ENCODE data around the gene CRP. TPM values are rescaled to one million over a fixed set of nuclear protein-coding genes. Genes with fewer than 3 reads are reported as not detected.

The CRP gene
- total and polyA plus RNA-seq, 2 of the 4 experiments (the other 2 are of a cell fraction), result not detected

DNA sequence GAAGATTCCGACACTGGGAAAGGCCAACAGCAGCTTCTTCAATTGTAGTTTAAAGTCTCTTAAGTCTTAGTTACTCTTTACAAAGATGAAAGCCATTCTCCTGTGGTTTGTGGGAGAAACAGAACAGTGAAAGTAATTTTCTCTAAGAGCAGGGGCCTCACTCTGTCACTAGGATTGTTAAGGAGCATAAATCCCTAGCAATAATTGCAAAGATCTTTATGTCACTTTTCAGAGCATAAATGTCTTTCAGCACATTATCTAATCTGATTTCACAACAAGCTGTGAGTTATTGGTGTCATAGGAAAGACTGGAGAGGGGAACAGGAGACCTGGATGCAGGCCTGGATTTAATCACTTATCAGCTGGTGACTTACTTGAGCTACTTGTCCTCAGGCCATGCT lies 34.0 kb upstream of the CRP start:
- 100% methylated on average over 1 of the region's 1 CpG; no CpG with 5 or more reads in 1 of the 2 experiments for WGBS, 2 experiments (ENCODE audit: extremely low coverage in 2 of 2, insufficient read length in 1 of 2)
- ChIA-PET POLR2A (ENCODE audit: unreplicated experiment) (no interaction called here), CTCF (interaction anchor here (0.6 to 0.8 kb wide), 2 partner anchors 10 to 370 kb away, joined by 3 to 5 read pairs; no protein-coding TSS in a partner anchor)
- Histone ChIP-seq H3K4me1 (ENCODE audit: control insufficient read depth, insufficient read depth, low read length) (no peaks in the 10 kb centered on the region), H3K23ac (ENCODE audit: low read depth, low read length) (no peak overlapping the region), H2AK5ac (ENCODE audit: low read depth, low read length) (no peak overlapping the region), H3K14ac (replicated peaks; ENCODE audit: low read depth, low read length) (no peak overlapping the region), H3K27me3 (ENCODE audit: control insufficient read depth, insufficient read depth, low read length) (no peaks in the 10 kb centered on the region), H2BK15ac (ENCODE audit: low read depth, low read length) (no peak overlapping the region), H3K4ac (ENCODE audit: low read depth, low read length) (no peak overlapping the region), H3K36me3 (ENCODE audit: control insufficient read depth, insufficient read depth, low read length) (no peaks in the 10 kb centered on the region), H3K56ac (ENCODE audit: extremely low read depth, insufficient read depth, low read length) (no peak overlapping the region), H2AK9ac (replicated peaks; ENCODE audit: low read depth, low read length, poor library complexity) (no peak overlapping the region), H4K91ac (ENCODE audit: insufficient read depth, low read depth, low read length) (no peak overlapping the region), H3K4me2 (ENCODE audit: low read depth, low read length) (no peak overlapping the region), H3K79me1 (ENCODE audit: low read depth in 1 of 2, low read length in 2 of 2) (no peaks in the 10 kb centered on the region), H2BK120ac (ENCODE audit: low read depth, low read length) (no peak overlapping the region), H3K9me3 (ENCODE audit: control insufficient read depth, insufficient read depth, low read length) (no peaks in the 10 kb centered on the region), H3K18ac (ENCODE audit: low read depth, low read length) (no peak overlapping the region), H4K5ac (ENCODE audit: low read depth, low read length) (no peak overlapping the region), H3K9ac (ENCODE audit: low read depth, low read length) (no peak overlapping the region), H2BK20ac (ENCODE audit: low read depth, low read length) (no peak overlapping the region), H2BK5ac (ENCODE audit: low read depth, low read length, poor library complexity, severe bottlenecking) (no peak overlapping the region), H3K27ac (ENCODE audit: insufficient read depth, low read length) (no peak overlapping the region), H3K4me3 (ENCODE audit: insufficient read depth, low read depth, low read length) (no peak overlapping the region), H4K20me1 (ENCODE audit: insufficient read depth, low read length) (no peaks in the 10 kb centered on the region), H4K8ac (ENCODE audit: low read depth in 2 of 2, low read length in 2 of 2) (no peak overlapping the region), H2AFZ (replicated peaks; ENCODE audit: low read length, poor library complexity) (no peak overlapping the region), H3K9me1 (ENCODE audit: insufficient read depth, low read length) (no peaks in the 10 kb centered on the region)
- in situ Hi-C loops (cut with MboI; ENCODE audit: low sequenced_read_pairs), result no loop called here
- DNase-seq (no peak), ATAC-seq (ENCODE audit: low read depth) (no peak)
- no peak for TF ChIP-seq NFE2L2 (IDR thresholded peaks at IDR 0.05; ENCODE audit: low read depth, low read length)
- no peak for TF ChIP-seq RFX5 (IDR thresholded peaks at IDR 0.05; ENCODE audit: low read depth, low read length)
- TF ChIP-seq BHLHE40 (IDR thresholded peaks at IDR 0.05; ENCODE audit: low read depth, low read length), result no peak
- TF ChIP-seq CEBPB (IDR thresholded peaks at IDR 0.05; ENCODE audit: low read depth, low read length), result no peak
- no peak for TF ChIP-seq SMC3 (IDR thresholded peaks at IDR 0.05; ENCODE audit: low read depth, low read length)
- TF ChIP-seq MAFK (IDR thresholded peaks at IDR 0.05; ENCODE audit: low read depth, low read length), result no peak
- TF ChIP-seq MXI1 (IDR thresholded peaks at IDR 0.05; ENCODE audit: borderline replicate concordance, low read depth, low read length), result no peak
- TF ChIP-seq, protein P1, sequence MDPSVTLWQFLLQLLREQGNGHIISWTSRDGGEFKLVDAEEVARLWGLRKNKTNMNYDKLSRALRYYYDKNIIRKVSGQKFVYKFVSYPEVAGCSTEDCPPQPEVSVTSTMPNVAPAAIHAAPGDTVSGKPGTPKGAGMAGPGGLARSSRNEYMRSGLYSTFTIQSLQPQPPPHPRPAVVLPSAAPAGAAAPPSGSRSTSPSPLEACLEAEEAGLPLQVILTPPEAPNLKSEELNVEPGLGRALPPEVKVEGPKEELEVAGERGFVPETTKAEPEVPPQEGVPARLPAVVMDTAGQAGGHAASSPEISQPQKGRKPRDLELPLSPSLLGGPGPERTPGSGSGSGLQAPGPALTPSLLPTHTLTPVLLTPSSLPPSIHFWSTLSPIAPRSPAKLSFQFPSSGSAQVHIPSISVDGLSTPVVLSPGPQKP (IDR thresholded peaks at IDR 0.05; ENCODE audit: borderline replicate concordance, low read depth, low read length), result no peak
- TF ChIP-seq, protein P2, sequence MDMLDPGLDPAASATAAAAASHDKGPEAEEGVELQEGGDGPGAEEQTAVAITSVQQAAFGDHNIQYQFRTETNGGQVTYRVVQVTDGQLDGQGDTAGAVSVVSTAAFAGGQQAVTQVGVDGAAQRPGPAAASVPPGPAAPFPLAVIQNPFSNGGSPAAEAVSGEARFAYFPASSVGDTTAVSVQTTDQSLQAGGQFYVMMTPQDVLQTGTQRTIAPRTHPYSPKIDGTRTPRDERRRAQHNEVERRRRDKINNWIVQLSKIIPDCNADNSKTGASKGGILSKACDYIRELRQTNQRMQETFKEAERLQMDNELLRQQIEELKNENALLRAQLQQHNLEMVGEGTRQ (IDR thresholded peaks at IDR 0.05; ENCODE audit: low read depth, low read length), result no peak
- TF ChIP-seq MAZ (IDR thresholded peaks at IDR 0.05; ENCODE audit: borderline replicate concordance, low read depth, low read length), result no peak
- TF ChIP-seq POLR2A (IDR thresholded peaks at IDR 0.05; ENCODE audit: low read depth, low read length), result no peak
- TF ChIP-seq, protein P3, sequence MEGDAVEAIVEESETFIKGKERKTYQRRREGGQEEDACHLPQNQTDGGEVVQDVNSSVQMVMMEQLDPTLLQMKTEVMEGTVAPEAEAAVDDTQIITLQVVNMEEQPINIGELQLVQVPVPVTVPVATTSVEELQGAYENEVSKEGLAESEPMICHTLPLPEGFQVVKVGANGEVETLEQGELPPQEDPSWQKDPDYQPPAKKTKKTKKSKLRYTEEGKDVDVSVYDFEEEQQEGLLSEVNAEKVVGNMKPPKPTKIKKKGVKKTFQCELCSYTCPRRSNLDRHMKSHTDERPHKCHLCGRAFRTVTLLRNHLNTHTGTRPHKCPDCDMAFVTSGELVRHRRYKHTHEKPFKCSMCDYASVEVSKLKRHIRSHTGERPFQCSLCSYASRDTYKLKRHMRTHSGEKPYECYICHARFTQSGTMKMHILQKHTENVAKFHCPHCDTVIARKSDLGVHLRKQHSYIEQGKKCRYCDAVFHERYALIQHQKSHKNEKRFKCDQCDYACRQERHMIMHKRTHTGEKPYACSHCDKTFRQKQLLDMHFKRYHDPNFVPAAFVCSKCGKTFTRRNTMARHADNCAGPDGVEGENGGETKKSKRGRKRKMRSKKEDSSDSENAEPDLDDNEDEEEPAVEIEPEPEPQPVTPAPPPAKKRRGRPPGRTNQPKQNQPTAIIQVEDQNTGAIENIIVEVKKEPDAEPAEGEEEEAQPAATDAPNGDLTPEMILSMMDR (conservative IDR thresholded peaks at IDR 0.05; ENCODE audit: low read depth, low read length), result no peak
- TF ChIP-seq CHD1 (IDR thresholded peaks at IDR 0.05; ENCODE audit: low read depth, low read length), result no peak
- no peak for TF ChIP-seq FOS (IDR thresholded peaks at IDR 0.05; ENCODE audit: low read depth, low read length)
- no peak for TF ChIP-seq RCOR1 (IDR thresholded peaks at IDR 0.05; ENCODE audit: insufficient replicate concordance, low read length)
- TF ChIP-seq RAD21 (IDR thresholded peaks at IDR 0.05; ENCODE audit: low read length), result no peak
- intact Hi-C loops (cut with micrococcal nuclease), result no loop called here
- dilution Hi-C loops (cut with HindIII; ENCODE audit: low sequenced_read_pairs, unreplicated experiment), result no loop called here
- BruUV-seq (replicated peaks), result no TSS peak

Data from IMR-90 (cell line).